ENCODE results near the gene BGN. TPM values are rescaled to one million over a fixed set of nuclear protein-coding genes. Genes with fewer than 3 reads are reported as not detected.

The BGN gene
- total RNA-seq, 1 donor from 2014 or later, result 0.56 TPM

- Mint-ChIP-seq H3K4me3 (ENCODE audit: unreplicated experiment) (no peak overlapping the region), H3K27me3 (ENCODE audit: unreplicated experiment) (no peaks in the 10 kb centered on the region), H3K36me3 (ENCODE audit: unreplicated experiment) (no peaks in the 10 kb centered on the region), H3K4me1 (ENCODE audit: low read depth, unreplicated experiment) (no peaks in the 10 kb centered on the region), H3K27ac (ENCODE audit: unreplicated experiment) (no peak overlapping the region), H3K9me3 (ENCODE audit: unreplicated experiment) (no peaks in the 10 kb centered on the region)
- no peak for DNase-seq
- TF ChIP-seq, protein P1, sequence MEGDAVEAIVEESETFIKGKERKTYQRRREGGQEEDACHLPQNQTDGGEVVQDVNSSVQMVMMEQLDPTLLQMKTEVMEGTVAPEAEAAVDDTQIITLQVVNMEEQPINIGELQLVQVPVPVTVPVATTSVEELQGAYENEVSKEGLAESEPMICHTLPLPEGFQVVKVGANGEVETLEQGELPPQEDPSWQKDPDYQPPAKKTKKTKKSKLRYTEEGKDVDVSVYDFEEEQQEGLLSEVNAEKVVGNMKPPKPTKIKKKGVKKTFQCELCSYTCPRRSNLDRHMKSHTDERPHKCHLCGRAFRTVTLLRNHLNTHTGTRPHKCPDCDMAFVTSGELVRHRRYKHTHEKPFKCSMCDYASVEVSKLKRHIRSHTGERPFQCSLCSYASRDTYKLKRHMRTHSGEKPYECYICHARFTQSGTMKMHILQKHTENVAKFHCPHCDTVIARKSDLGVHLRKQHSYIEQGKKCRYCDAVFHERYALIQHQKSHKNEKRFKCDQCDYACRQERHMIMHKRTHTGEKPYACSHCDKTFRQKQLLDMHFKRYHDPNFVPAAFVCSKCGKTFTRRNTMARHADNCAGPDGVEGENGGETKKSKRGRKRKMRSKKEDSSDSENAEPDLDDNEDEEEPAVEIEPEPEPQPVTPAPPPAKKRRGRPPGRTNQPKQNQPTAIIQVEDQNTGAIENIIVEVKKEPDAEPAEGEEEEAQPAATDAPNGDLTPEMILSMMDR (IDR thresholded peaks at IDR 0.05; ENCODE audit: partially characterized antibody, unreplicated experiment), result no peak
Measured at GRCh38 chrX:153450114-153450948, 44.4 kb upstream of the BGN start.

DNA sequence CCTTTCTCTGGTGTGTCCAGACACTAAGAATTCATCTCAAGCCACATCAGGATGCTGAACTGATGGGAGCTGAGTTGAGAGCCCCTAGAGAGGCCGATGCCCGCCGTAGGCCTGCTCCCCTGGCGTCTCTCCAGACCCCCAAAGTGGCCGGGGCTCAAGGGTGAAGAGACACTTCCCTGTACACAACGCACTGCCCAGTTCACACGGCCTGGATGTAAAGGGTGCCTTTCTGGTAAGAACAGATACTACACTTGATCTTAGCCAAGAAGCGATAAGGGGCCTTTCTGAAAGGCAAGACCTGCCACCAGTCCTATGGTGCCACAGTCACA lies 43.9 kb upstream of the BGN start:
- Mint-ChIP-seq H3K27me3 (ENCODE audit: unreplicated experiment) (no peaks in the 10 kb centered on the region), H3K9me3 (ENCODE audit: unreplicated experiment) (no peaks in the 10 kb centered on the region), H3K4me1 (ENCODE audit: low read depth, unreplicated experiment) (no peaks in the 10 kb centered on the region), H3K27ac (ENCODE audit: unreplicated experiment) (no peak overlapping the region), H3K36me3 (ENCODE audit: unreplicated experiment) (no peaks in the 10 kb centered on the region), H3K4me3 (ENCODE audit: unreplicated experiment) (no peak overlapping the region)
- TF ChIP-seq, protein P1 (IDR thresholded peaks at IDR 0.05; ENCODE audit: partially characterized antibody, unreplicated experiment), result no peak
- no peak for DNase-seq

DNA sequence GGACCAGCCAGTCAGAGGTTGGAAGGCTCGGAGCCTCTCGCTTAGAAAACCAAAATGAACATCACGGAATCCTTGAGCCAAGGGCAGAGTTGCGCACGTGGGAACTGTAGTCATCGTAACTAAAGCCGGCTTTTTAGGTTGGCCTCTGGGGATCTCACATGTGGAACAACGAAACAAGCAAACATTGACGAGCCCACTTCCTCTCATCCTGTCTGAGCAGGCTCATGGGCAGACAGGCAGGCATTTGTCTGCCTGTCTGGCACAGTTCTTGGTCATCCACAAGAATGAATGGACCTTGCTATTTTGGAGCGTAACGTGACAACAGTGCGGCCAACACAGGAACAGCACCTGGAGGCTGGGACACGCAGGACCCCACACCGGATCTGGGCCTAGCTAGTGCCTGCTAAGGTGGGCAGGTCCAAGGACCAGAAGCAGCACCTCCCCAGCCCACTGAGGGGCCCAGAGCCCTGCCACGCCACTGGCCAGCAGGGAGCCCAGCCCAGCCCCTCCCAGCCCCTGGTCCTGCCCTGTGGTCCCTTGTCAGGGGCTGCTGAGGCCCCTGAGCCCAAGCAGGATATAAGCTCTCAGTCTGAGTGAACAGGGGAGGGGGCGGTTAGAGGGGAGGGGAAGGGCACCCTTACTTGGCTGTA lies 39.8 kb upstream of the BGN start:
- TF ChIP-seq, protein P1 (IDR thresholded peaks at IDR 0.05; ENCODE audit: partially characterized antibody, unreplicated experiment), result no peak
- H3K36me3 Mint-ChIP-seq (ENCODE audit: unreplicated experiment), result no peaks in the 10 kb centered on the region
- H3K4me1 Mint-ChIP-seq (ENCODE audit: low read depth, unreplicated experiment), result no peaks in the 10 kb centered on the region
- H3K27me3 Mint-ChIP-seq (ENCODE audit: unreplicated experiment), result peaks cover 3% of the 10 kb centered on the region
- H3K9me3 Mint-ChIP-seq (ENCODE audit: unreplicated experiment), result no peaks in the 10 kb centered on the region
- DNase-seq, result no peak
- H3K4me3 Mint-ChIP-seq (ENCODE audit: unreplicated experiment), result no peak overlapping the region
- no peak overlapping the region for H3K27ac Mint-ChIP-seq (ENCODE audit: unreplicated experiment)

DNA sequence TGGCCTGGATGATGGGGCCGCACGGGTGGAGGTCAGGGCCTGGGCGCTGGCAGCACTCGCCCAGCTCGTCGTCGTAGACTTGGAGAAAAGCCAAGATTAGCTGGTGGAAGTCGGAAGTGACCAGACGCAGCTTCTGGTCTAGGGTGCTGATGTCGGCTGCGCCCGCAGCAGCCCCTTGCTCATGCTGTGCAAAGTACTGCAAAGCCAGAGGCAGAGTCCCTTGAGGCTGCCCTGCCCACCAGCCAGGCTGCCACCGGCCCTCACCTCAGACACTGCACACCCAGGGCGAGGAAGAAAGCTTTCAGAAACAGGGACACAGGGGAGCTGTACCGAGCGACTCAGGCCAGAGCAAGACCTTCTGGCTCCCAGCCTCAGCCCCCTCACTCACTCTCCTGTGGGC lies 39.2 kb upstream of the BGN start:
- H3K4me1 Mint-ChIP-seq (ENCODE audit: low read depth, unreplicated experiment), result no peaks in the 10 kb centered on the region
- H3K36me3 Mint-ChIP-seq (ENCODE audit: unreplicated experiment), result no peaks in the 10 kb centered on the region
- H3K27me3 Mint-ChIP-seq (ENCODE audit: unreplicated experiment), result peaks cover 3% of the 10 kb centered on the region
- TF ChIP-seq, protein P1 (IDR thresholded peaks at IDR 0.05; ENCODE audit: partially characterized antibody, unreplicated experiment), result no peak
- DNase-seq, result no peak
- no peaks in the 10 kb centered on the region for H3K9me3 Mint-ChIP-seq (ENCODE audit: unreplicated experiment)
- H3K4me3 Mint-ChIP-seq (ENCODE audit: unreplicated experiment), result no peak overlapping the region
- no peak overlapping the region for H3K27ac Mint-ChIP-seq (ENCODE audit: unreplicated experiment)

DNA sequence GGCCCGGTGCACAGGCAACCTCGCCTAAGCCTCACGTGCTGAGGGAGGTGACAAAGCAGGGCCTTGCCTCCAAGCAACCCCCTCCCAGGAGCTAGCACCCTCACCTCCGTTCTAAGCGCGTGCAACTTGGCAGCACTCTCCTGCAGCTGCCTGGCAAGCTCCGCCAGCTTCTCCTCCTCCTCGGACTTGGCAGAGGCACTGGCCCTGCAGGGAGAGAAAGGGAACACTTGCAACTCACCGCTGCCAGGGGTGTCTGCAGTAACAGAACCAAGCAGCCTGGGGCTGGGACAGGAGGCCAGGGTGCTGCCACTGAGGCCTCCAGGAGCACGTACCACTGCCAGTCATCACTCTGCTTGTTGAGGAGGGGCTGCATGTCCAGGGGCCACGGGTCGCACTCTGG lies 38.6 kb upstream of the BGN start:
- Mint-ChIP-seq H3K4me3 (ENCODE audit: unreplicated experiment) (no peak overlapping the region), H3K4me1 (ENCODE audit: low read depth, unreplicated experiment) (no peaks in the 10 kb centered on the region), H3K27ac (ENCODE audit: unreplicated experiment) (no peak overlapping the region), H3K36me3 (ENCODE audit: unreplicated experiment) (no peaks in the 10 kb centered on the region), H3K9me3 (ENCODE audit: unreplicated experiment) (no peaks in the 10 kb centered on the region), H3K27me3 (ENCODE audit: unreplicated experiment) (peaks cover 3% of the 10 kb centered on the region)
- no peak for DNase-seq
- TF ChIP-seq, protein P1 (IDR thresholded peaks at IDR 0.05; ENCODE audit: partially characterized antibody, unreplicated experiment), result no peak

Measured in glutamatergic neuron (in vitro differentiated cells).